ENCODE measurements around the gene KRTAP10-9.
A peak's percentile ranks its signal among the peaks of the same experiment; 100 is the strongest.
"Not testable (repeated sequence)": the region's sequence is repeated elsewhere in the genome, so short reads cannot be mapped to it uniquely, and the experiment has no call there.

KRTAP10-9 gene

GRCh38 chr21:44644878-44645277 lies 18.0 kb downstream of the KRTAP10-9 start:
- DNase-seq: no peak

- not testable (repeated sequence) for DNase-seq
These were observed 19.7 kb downstream of the KRTAP10-9 start, which contains the start of gene KRTAP10-11 for GRCh38 chr21:44646366-44647221. Gene KRTAP10-11, plus strand, starts transcription at chr21:44646414. Its CDS starts 45 bp downstream, at chr21:44646459.

GRCh38 chr21:44647222-44647552 lies 20.3 kb downstream of the KRTAP10-9 start:
- DNase-seq: no peak

- no peak for DNase-seq
These were observed 21.8 kb downstream of the KRTAP10-9 start for GRCh38 chr21:44648557-44649311.

- DNase-seq: no peak
These were observed 22.7 kb downstream of the KRTAP10-9 start for GRCh38 chr21:44649521-44650100.

GRCh38 chr21:44650265-44650972 lies 23.5 kb downstream of the KRTAP10-9 start:
- DNase-seq: no peak

GRCh38 chr21:44650973-44651675 lies 24.2 kb downstream of the KRTAP10-9 start:
- DNase-seq: no peak

GRCh38 chr21:44653123-44653522 lies 26.2 kb downstream of the KRTAP10-9 start:
- DNase-seq: no peak

- peak; percentile 80 for DNase-seq
These were observed 27.0 kb downstream of the KRTAP10-9 start for GRCh38 chr21:44653656-44654575.

GRCh38 chr21:44654576-44655175 lies 27.8 kb downstream of the KRTAP10-9 start, which contains the start of gene KRTAP12-4:
Gene KRTAP12-4, minus strand, starts transcription at chr21:44654659. Its CDS starts 45 bp downstream, at chr21:44654614.
- DNase-seq: peak; percentile 28

GRCh38 chr21:44656868-44657267 lies 30.0 kb downstream of the KRTAP10-9 start:
- DNase-seq: no peak

GRCh38 chr21:44657635-44658540 lies 31.0 kb downstream of the KRTAP10-9 start, which contains the start of gene KRTAP12-3:
Gene KRTAP12-3, plus strand, starts transcription at chr21:44657932. Its CDS starts 48 bp downstream, at chr21:44657980.
- DNase-seq: peak; percentile 83

GRCh38 chr21:44658541-44658910 lies 31.6 kb downstream of the KRTAP10-9 start:
- no peak for DNase-seq

- DNase-seq: peak; percentile 38
These were observed 32.2 kb downstream of the KRTAP10-9 start for GRCh38 chr21:44658913-44659595.

- not testable (repeated sequence) for DNase-seq
These were observed 34.7 kb downstream of the KRTAP10-9 start for GRCh38 chr21:44661567-44661966.

- no peak for DNase-seq
These were observed 37.8 kb downstream of the KRTAP10-9 start for GRCh38 chr21:44664691-44665090.

GRCh38 chr21:44666401-44667320 lies 39.8 kb downstream of the KRTAP10-9 start, which contains the start of gene KRTAP12-2:
Gene KRTAP12-2, minus strand, starts transcription at chr21:44666927. Its CDS starts 41 bp downstream, at chr21:44666886.
- DNase-seq: no peak

Data from CD4-positive, alpha-beta T cell treated with Interleukin-21 for 1 hour (primary cell).